Peyer's patch (tissue), 4 donors: Measurements from ENCODE around the gene TOR2A.

Source experiments
- CTCF ChIP-seq, 6 experiments: fragments of 450-650 bp in 4 of 6; fragments of 200-600 bp in 2 of 6; sonication (generic) in 1 of 6; IDR thresholded peaks; one replicate each; pipeline ENCODE4 v1.5.1; 2017 to 2019; ENCODE audit warnings: antibody characterized with exemption in 6 of 6, mild to moderate bottlenecking in 3 of 6, moderate library complexity in 1 of 6
- POLR2A ChIP-seq, 2 donors: fragments of 450-650 bp; IDR thresholded peaks; one replicate each; pipeline ENCODE4 v1.5.1; 2017; ENCODE audit warnings: antibody characterized with exemption in 2 of 2, mild to moderate bottlenecking in 2 of 2, moderate library complexity in 2 of 2

- TF ChIP-seq POLR2A (IDR thresholded peaks at IDR 0.05), result no peak
- no peak for TF ChIP-seq CTCF (IDR thresholded peaks at IDR 0.05)
Observed at GRCh38 chr9:127684576-127684975, 50.5 kb downstream of the TOR2A start.
